ENCODE data around the gene RHOT1. TPM values are rescaled to one million over a fixed set of nuclear protein-coding genes. Genes with fewer than 3 reads are reported as not detected.
A peak's percentile ranks its signal among the peaks of the same experiment; 100 is the strongest.

Gene RHOT1
- total and polyA plus RNA-seq, 2 donors (not counting 3 experiments of a cell fraction or from before 2014, with no cell fraction given) = 23.5 to 28.8 TPM

DNA sequence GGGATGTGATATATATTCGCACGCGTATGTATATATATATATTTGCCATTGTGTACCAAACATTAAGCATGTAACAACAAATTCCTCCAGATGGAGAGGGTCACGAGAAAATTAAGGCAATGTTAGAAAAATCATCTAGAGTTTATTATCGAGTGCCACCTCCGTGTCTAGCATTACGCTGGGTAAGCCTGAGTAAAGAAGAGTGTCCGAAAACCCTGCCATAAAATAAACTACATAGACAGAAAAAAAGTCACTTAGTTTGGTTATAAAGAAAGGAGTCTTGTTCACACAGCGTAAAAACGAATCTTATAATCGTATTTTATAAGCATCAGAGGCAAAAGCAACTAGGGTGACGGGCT, 644 bp upstream of the RHOT1 start:
- TF ChIP-seq JUN (IDR thresholded peaks at IDR 0.05; ENCODE audit: borderline replicate concordance, insufficient read depth, insufficient read length, low read depth) (no peak), GATA2 (IDR thresholded peaks at IDR 0.05; ENCODE audit: insufficient read depth, insufficient read length, low read depth, low read length) (no peak), POLR2AphosphoS5 (IDR thresholded peaks at IDR 0.05; ENCODE audit: insufficient read depth, low read depth, low read length) (no peak), FOS (IDR thresholded peaks at IDR 0.05; ENCODE audit: borderline replicate concordance, insufficient read depth, low read length) (no peak), EZH2 (IDR thresholded peaks at IDR 0.05; ENCODE audit: borderline replicate concordance, low read depth, low read length, severe bottlenecking) (no peak), POLR2A (IDR thresholded peaks at IDR 0.05; ENCODE audit: low read depth, low read length) (no peak), MYC (IDR thresholded peaks at IDR 0.05; ENCODE audit: low read depth, low read length) (no peak)
- TF ChIP-seq, protein P1, sequence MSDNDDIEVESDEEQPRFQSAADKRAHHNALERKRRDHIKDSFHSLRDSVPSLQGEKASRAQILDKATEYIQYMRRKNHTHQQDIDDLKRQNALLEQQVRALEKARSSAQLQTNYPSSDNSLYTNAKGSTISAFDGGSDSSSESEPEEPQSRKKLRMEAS (IDR thresholded peaks at IDR 0.05; ENCODE audit: insufficient read depth, insufficient read length) = no peak
- TF ChIP-seq, protein P2, sequence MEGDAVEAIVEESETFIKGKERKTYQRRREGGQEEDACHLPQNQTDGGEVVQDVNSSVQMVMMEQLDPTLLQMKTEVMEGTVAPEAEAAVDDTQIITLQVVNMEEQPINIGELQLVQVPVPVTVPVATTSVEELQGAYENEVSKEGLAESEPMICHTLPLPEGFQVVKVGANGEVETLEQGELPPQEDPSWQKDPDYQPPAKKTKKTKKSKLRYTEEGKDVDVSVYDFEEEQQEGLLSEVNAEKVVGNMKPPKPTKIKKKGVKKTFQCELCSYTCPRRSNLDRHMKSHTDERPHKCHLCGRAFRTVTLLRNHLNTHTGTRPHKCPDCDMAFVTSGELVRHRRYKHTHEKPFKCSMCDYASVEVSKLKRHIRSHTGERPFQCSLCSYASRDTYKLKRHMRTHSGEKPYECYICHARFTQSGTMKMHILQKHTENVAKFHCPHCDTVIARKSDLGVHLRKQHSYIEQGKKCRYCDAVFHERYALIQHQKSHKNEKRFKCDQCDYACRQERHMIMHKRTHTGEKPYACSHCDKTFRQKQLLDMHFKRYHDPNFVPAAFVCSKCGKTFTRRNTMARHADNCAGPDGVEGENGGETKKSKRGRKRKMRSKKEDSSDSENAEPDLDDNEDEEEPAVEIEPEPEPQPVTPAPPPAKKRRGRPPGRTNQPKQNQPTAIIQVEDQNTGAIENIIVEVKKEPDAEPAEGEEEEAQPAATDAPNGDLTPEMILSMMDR (IDR thresholded peaks at IDR 0.05; ENCODE audit: extremely low read depth in 1 of 2, insufficient read depth in 1 of 2, low read depth in 1 of 2, low read length in 2 of 2) = no peak
- no peaks in the 10 kb centered on the region for H3K9me1 ChIP-seq (replicated peaks; ENCODE audit: control insufficient read depth, extremely low read depth, insufficient read depth, low read length)
- H3K4me2 ChIP-seq (ENCODE audit: insufficient read depth, low read length) = peak overlapping the region; percentile 66
- H3K9ac ChIP-seq (replicated peaks; ENCODE audit: extremely low read depth, insufficient read depth, low read length) = peak overlapping the region; percentile 83
- no peaks in the 10 kb centered on the region for H4K20me1 ChIP-seq (replicated peaks; ENCODE audit: control insufficient read depth, extremely low read depth, insufficient read depth, low read length)
- H3K27ac ChIP-seq (ENCODE audit: insufficient read depth, low read depth, low read length) = peak overlapping the region; percentile 64
- peaks cover 15% of the 10 kb centered on the region for H3K4me1 ChIP-seq (ENCODE audit: control insufficient read depth, extremely low read depth, insufficient read depth, low read length)
- H3K36me3 ChIP-seq (ENCODE audit: control insufficient read depth in 2 of 2, extremely low read depth in 1 of 2, insufficient read depth in 2 of 2, low read length in 2 of 2) = no peaks in the 10 kb centered on the region
- intact Hi-C loops (cut with micrococcal nuclease) (no loop called here), dilution Hi-C loops (cut with MboI; ENCODE audit: extremely low pct_ligation_motif_present, low sequenced_read_pairs) (no loop called here)
- ChIA-PET CTCF (interaction anchor here (0.7 to 1.6 kb wide), 8 partner anchors 8 to 179 kb away, joined by 3 to 11 read pairs (median 3); partner anchors contain the start of gene LRRC37B), POLR2A (no interaction called here)
- BruUV-seq (replicated peaks) = TSS peak; percentile 91
- peak overlapping the region; percentile 79 for H2AFZ ChIP-seq (ENCODE audit: low read depth, low read length)
- H3K27me3 ChIP-seq (ENCODE audit: control insufficient read depth in 2 of 2, insufficient read depth in 2 of 2, low read length in 2 of 2) = no peaks in the 10 kb centered on the region
- no peak for FAIRE-seq
- peak overlapping the region; percentile 2 to 78 (median 70) for H3K4me3 ChIP-seq (replicated peaks in 1 of 3; ENCODE audit: insufficient read depth in 1 of 3, low read depth in 1 of 3, low read length in 3 of 3)
- H3K79me2 ChIP-seq (ENCODE audit: control insufficient read depth, insufficient read depth, low read length) = peaks cover 26% of the 10 kb centered on the region
- DNase-seq (ENCODE audit: low read depth, low spot score) = no peak
- no peaks in the 10 kb centered on the region for H3K9me3 ChIP-seq (replicated peaks; ENCODE audit: control insufficient read depth, insufficient read depth, low read length)

All from endothelial cell of umbilical vein (primary cell).